Right renal cortex interstitium (tissue), 3 donors: Measurements from ENCODE around the gene UBAP2L. TPM values are rescaled to one million over a fixed set of nuclear protein-coding genes. Genes with fewer than 3 reads are reported as not detected.

Source experiments
- DNase-seq, 3 donors: peaks; one replicate each; pipeline ENCODE4 v3.0.0-alpha.2; 2013; ENCODE audit warnings: low read depth in 3 of 3, low spot score in 2 of 3
- polyA plus RNA-seq, 3 donors: library from polyadenylated mRNA; unstranded; fragments of 120-200 nt; gene quantifications; one replicate each; pipeline ENCODE4 v1.2.1, GENCODE V29; 2013; ENCODE audit not compliant: insufficient read length in 3 of 3

The UBAP2L gene
- polyA plus RNA-seq: 100 to 1,000 TPM; 164 to 178 (median 166) TPM

- peak; percentile 95 to 98 (median 98) for DNase-seq
These were observed at the start of gene UBAP2L for GRCh38 chr1:154220071-154220969. Gene UBAP2L (plus strand): TSS chr1:154220955. CDS start chr1:154225124, 4,169 bp downstream.

GRCh38 chr1:154171223-154171583 is 49.6 kb upstream of the UBAP2L start:
- DNase-seq: no peak

- no peak for DNase-seq
These were observed 48.9 kb upstream of the UBAP2L start for GRCh38 chr1:154171880-154172279.

GRCh38 chr1:154174654-154175053 is 46.1 kb upstream of the UBAP2L start:
- no peak for DNase-seq

- no peak for DNase-seq
These were observed 44.4 kb upstream of the UBAP2L start for GRCh38 chr1:154176337-154176736.

GRCh38 chr1:154178013-154178412 is 42.7 kb upstream of the UBAP2L start:
- DNase-seq: no peak

GRCh38 chr1:154178911-154179811 is 41.6 kb upstream of the UBAP2L start:
- DNase-seq: no peak

GRCh38 chr1:154179946-154180687 is 40.6 kb upstream of the UBAP2L start:
- no peak for DNase-seq

GRCh38 chr1:154181944-154182343 is 38.8 kb upstream of the UBAP2L start:
- no peak for DNase-seq

- no peak for DNase-seq
These were observed 38.3 kb upstream of the UBAP2L start for GRCh38 chr1:154182344-154183045.

GRCh38 chr1:154183046-154183915 is 37.5 kb upstream of the UBAP2L start:
- DNase-seq: peak; percentile 84 to 91 (median 85)

- no peak for DNase-seq
These were observed 34.6 kb upstream of the UBAP2L start for GRCh38 chr1:154186177-154186576.

- DNase-seq: no peak
These were observed 33.8 kb upstream of the UBAP2L start for GRCh38 chr1:154186852-154187501.

GRCh38 chr1:154190550-154190949 is 30.2 kb upstream of the UBAP2L start:
- no peak for DNase-seq

- no peak for DNase-seq
These were observed 28.7 kb upstream of the UBAP2L start, which contains the start of gene TPM3 for GRCh38 chr1:154191990-154192461. Gene TPM3 (minus strand): TSS chr1:154192100. CDS start chr1:154192018, 82 bp downstream.

GRCh38 chr1:154192476-154192875 is 28.3 kb upstream of the UBAP2L start:
- no peak for DNase-seq

- no peak for DNase-seq
These were observed 26.9 kb upstream of the UBAP2L start for GRCh38 chr1:154193821-154194220.
